ENCODE results near the gene GLCCI1. TPM values are rescaled to one million over a fixed set of nuclear protein-coding genes. Genes with fewer than 3 reads are reported as not detected.

GLCCI1 gene
- total RNA-seq, 2 donors from 2014 or later, result 5.8 to 15.6 TPM

DNA sequence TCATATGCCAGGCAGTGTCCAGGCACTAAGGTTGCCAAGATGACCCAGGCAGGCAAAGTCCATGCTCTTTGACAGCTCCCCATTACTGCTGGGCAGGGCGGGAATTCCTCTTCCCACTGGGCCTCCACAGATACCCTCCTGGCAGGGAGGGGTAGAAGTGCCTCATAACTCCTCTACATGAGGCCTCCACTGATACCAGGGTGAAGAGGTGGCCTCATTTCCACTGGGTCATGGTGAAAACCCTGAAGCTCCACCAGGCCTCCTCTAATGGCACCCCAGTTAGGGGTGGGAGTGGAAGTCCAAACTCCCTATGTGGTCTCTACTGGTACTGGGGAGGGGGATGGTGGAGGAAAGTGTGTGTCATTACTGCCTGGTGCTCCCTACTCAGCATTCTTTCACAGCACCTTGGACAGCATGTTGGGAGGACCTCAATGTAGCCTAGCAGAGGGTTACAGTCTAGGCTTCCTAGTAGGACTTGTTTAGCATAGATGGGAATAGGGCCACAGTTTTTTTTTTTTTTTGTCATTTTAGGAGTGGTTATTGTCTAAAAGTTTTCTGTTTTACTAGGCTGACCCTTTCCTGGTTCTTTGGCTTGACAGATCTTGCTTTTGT is 34.6 kb upstream of the GLCCI1 start:
- ATAC-seq (ENCODE audit: insufficient number of reproducible peaks, low FRiP score, low read depth), result no peak
- Histone ChIP-seq H3K27ac (no peak overlapping the region), H3K4me1 (ENCODE audit: control insufficient read depth in 1 of 2, low read depth in 2 of 2) (no peaks in the 10 kb centered on the region), H3K36me3 (no peaks in the 10 kb centered on the region), H3K4me3 (no peak overlapping the region), H3K27me3 (replicated peaks; ENCODE audit: insufficient read depth) (no peaks in the 10 kb centered on the region), H3K9me3 (no peaks in the 10 kb centered on the region)
- DNase-seq (ENCODE audit: low spot score), result no peak
- no peak for TF ChIP-seq CTCF (IDR thresholded peaks at IDR 0.05)

DNA sequence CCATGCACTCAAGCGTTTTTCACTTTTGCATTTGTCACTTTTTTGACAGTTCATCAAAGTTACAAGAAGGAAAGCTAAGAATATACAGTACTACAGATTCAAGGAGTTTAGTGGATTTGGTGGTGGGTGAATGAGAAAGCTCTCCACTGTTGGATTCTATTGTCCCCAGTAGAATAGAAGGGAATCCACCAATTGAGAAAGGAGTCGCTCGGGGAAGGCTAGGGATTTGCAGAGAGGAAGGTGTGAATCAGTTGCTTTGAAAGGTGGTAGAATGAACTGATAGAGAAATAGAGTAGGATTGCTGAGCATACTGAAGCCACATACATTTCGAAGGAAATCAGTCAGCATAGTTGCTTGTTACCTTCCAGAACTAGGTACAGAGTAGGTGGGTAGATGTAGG is 33.7 kb upstream of the GLCCI1 start:
- H3K27ac ChIP-seq, result no peak overlapping the region
- H3K4me1 ChIP-seq (ENCODE audit: control insufficient read depth in 1 of 2, low read depth in 2 of 2), result no peaks in the 10 kb centered on the region
- ATAC-seq (ENCODE audit: insufficient number of reproducible peaks, low FRiP score, low read depth), result no peak
- no peaks in the 10 kb centered on the region for H3K9me3 ChIP-seq
- DNase-seq (ENCODE audit: low spot score), result no peak
- no peak overlapping the region for H3K4me3 ChIP-seq
- no peaks in the 10 kb centered on the region for H3K27me3 ChIP-seq (replicated peaks; ENCODE audit: insufficient read depth)
- no peaks in the 10 kb centered on the region for H3K36me3 ChIP-seq
- no peak for TF ChIP-seq CTCF (IDR thresholded peaks at IDR 0.05)

DNA sequence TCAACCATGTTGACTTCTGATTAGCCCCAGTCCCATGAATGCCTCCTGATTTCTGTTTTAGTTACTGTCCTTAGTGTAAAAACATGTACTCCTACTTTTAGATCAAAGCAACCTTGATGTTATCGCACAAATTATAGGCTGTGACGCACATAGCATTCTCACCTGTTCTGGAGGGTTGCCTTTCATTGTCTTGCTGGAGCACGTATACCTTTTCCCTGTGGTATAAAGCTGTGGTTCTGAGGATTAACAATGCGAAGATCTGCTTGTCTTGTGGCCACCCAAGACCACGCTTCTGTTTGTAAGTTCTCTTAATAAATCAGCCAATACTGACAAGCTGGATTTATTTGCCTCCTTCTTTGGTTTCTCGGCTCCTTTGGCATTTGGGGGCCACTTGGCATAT is 30.1 kb upstream of the GLCCI1 start:
- no peaks in the 10 kb centered on the region for H3K36me3 ChIP-seq
- no peaks in the 10 kb centered on the region for H3K4me1 ChIP-seq (ENCODE audit: control insufficient read depth in 1 of 2, low read depth in 2 of 2)
- H3K4me3 ChIP-seq, result no peak overlapping the region
- no peak for DNase-seq (ENCODE audit: low spot score)
- H3K9me3 ChIP-seq, result no peaks in the 10 kb centered on the region
- H3K27ac ChIP-seq, result no peak overlapping the region
- H3K27me3 ChIP-seq (replicated peaks; ENCODE audit: insufficient read depth), result no peaks in the 10 kb centered on the region
- no peak for TF ChIP-seq CTCF (IDR thresholded peaks at IDR 0.05)
- no peak for ATAC-seq (ENCODE audit: insufficient number of reproducible peaks, low FRiP score, low read depth)

DNA sequence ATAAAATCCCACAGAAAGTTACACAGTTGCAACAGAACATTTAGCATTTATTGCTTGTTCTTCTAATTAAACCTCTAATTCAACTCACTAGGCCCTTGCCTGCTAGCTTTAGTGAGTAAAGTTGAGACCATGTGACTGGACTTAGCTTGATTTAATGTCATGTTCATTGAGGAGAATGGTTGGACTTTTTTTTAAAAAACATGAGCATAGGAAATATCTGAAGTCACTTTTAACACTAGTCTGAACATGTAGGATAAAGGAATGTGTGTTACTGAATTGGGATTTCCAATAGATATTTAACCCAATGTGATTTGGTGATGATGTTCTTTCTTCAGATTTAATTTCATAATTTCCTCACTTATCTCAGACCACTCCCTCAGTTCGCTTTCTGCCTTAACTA is 24.6 kb upstream of the GLCCI1 start:
- Histone ChIP-seq H3K4me1 (ENCODE audit: control insufficient read depth in 1 of 2, low read depth in 2 of 2) (no peaks in the 10 kb centered on the region), H3K36me3 (no peaks in the 10 kb centered on the region), H3K9me3 (no peaks in the 10 kb centered on the region), H3K27me3 (replicated peaks; ENCODE audit: insufficient read depth) (no peaks in the 10 kb centered on the region), H3K4me3 (no peak overlapping the region), H3K27ac (no peak overlapping the region)
- TF ChIP-seq CTCF (IDR thresholded peaks at IDR 0.05), result no peak
- DNase-seq (ENCODE audit: low spot score), result no peak
- ATAC-seq (ENCODE audit: insufficient number of reproducible peaks, low FRiP score, low read depth), result no peak

DNA sequence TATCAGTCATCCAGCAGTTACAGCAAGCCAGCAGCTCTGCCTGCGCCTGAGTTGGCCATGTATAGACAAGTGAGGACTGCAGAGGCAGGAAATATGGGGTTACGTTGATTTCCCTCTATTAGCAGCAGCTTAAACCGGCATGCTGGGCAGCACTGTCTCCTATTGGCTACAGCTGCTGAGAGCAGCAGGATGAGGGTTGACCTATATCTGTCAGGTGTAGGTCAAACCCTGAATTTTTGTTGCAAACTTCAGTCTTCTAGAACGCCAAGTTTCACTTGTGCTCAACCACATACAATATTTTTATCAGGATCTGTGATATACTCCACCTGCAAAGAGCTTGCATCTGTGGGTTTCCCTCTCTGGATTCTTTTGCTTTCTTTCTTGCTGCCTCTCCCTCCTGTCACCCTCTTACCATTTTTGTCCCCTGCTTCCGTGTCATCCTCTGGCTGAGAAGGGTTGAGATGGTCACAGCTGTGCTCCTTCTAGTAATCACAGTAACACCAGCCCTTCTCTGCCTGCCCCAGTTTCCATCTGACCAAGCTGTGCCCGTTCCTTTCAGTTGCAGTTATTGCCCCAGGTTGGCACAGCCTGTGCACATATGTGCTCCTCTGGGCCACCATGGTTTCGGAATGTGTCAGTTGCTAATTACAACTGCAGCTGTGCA is 23.8 kb upstream of the GLCCI1 start:
- no peaks in the 10 kb centered on the region for H3K27me3 ChIP-seq (replicated peaks; ENCODE audit: insufficient read depth)
- ATAC-seq (ENCODE audit: insufficient number of reproducible peaks, low FRiP score, low read depth), result no peak
- no peak for TF ChIP-seq CTCF (IDR thresholded peaks at IDR 0.05)

More for the DNA sequence above, 23.8 kb upstream of the GLCCI1 start:
- H3K27ac ChIP-seq, result no peak overlapping the region
- H3K36me3 ChIP-seq, result no peaks in the 10 kb centered on the region
- no peak for DNase-seq (ENCODE audit: low spot score)
- H3K9me3 ChIP-seq, result no peaks in the 10 kb centered on the region
- no peak overlapping the region for H3K4me3 ChIP-seq
- H3K4me1 ChIP-seq (ENCODE audit: control insufficient read depth in 1 of 2, low read depth in 2 of 2), result no peaks in the 10 kb centered on the region
